ENCODE results near the gene SAG. TPM values are rescaled to one million over a fixed set of nuclear protein-coding genes. Genes with fewer than 3 reads are reported as not detected.

SAG gene
- total and polyA plus RNA-seq, 2 donors (not counting 3 experiments of a cell fraction or from before 2014, with no cell fraction given) = not detected

DNA sequence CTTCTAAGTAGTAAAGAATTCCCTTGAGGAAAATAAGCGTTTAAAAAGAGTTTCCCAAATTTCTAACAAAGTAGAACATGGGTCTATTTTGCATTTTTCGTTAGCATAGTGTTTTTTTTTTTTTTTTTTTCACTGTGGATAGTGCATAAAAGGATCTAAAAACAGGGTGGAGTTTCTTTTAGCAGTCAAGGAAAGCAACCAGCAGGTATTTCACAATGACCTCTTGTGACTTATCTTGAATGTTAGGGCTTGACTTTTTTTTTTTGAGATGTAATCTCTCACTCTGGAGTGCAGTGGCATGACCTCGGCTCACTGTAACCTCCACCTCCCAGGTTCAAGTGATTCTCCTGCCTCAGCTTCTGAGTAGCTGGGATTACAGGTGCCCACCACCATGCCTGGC lies 31.8 kb downstream of the SAG start:
- BruUV-seq (replicated peaks) = no TSS peak
- Histone ChIP-seq H3K27ac (ENCODE audit: insufficient read depth, low read depth, low read length) (no peak overlapping the region), H2AFZ (ENCODE audit: low read depth, low read length) (no peak overlapping the region), H3K9ac (replicated peaks; ENCODE audit: extremely low read depth, insufficient read depth, low read length) (no peak overlapping the region), H3K79me2 (ENCODE audit: control insufficient read depth, insufficient read depth, low read length) (no peaks in the 10 kb centered on the region), H3K36me3 (ENCODE audit: control insufficient read depth in 2 of 2, extremely low read depth in 1 of 2, insufficient read depth in 2 of 2, low read length in 2 of 2) (no peaks in the 10 kb centered on the region), H4K20me1 (replicated peaks; ENCODE audit: control insufficient read depth, extremely low read depth, insufficient read depth, low read length) (no peaks in the 10 kb centered on the region), H3K9me3 (replicated peaks; ENCODE audit: control insufficient read depth, insufficient read depth, low read length) (no peaks in the 10 kb centered on the region), H3K9me1 (replicated peaks; ENCODE audit: control insufficient read depth, extremely low read depth, insufficient read depth, low read length) (no peaks in the 10 kb centered on the region), H3K4me1 (ENCODE audit: control insufficient read depth, extremely low read depth, insufficient read depth, low read length) (no peaks in the 10 kb centered on the region), H3K4me3 (replicated peaks in 1 of 3; ENCODE audit: insufficient read depth in 1 of 3, low read depth in 1 of 3, low read length in 3 of 3) (no peak overlapping the region), H3K4me2 (ENCODE audit: insufficient read depth, low read length) (no peak overlapping the region), H3K27me3 (ENCODE audit: control insufficient read depth in 2 of 2, insufficient read depth in 2 of 2, low read length in 2 of 2) (peaks cover 0 to 2% of the 10 kb centered on the region in 2 experiments)
- dilution Hi-C loops (cut with MboI; ENCODE audit: extremely low pct_ligation_motif_present, low sequenced_read_pairs) (no loop called here), intact Hi-C loops (cut with micrococcal nuclease) (no loop called here)
- DNase-seq (ENCODE audit: low read depth, low spot score) = no peak
- CTCF ChIA-PET = no interaction called here
- no peak for TF ChIP-seq JUN (IDR thresholded peaks at IDR 0.05; ENCODE audit: borderline replicate concordance, insufficient read depth, insufficient read length, low read depth)
- TF ChIP-seq EZH2 (IDR thresholded peaks at IDR 0.05; ENCODE audit: borderline replicate concordance, low read depth, low read length, severe bottlenecking) = no peak
- TF ChIP-seq, protein P1, sequence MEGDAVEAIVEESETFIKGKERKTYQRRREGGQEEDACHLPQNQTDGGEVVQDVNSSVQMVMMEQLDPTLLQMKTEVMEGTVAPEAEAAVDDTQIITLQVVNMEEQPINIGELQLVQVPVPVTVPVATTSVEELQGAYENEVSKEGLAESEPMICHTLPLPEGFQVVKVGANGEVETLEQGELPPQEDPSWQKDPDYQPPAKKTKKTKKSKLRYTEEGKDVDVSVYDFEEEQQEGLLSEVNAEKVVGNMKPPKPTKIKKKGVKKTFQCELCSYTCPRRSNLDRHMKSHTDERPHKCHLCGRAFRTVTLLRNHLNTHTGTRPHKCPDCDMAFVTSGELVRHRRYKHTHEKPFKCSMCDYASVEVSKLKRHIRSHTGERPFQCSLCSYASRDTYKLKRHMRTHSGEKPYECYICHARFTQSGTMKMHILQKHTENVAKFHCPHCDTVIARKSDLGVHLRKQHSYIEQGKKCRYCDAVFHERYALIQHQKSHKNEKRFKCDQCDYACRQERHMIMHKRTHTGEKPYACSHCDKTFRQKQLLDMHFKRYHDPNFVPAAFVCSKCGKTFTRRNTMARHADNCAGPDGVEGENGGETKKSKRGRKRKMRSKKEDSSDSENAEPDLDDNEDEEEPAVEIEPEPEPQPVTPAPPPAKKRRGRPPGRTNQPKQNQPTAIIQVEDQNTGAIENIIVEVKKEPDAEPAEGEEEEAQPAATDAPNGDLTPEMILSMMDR (IDR thresholded peaks at IDR 0.05; ENCODE audit: extremely low read depth in 1 of 2, insufficient read depth in 1 of 2, low read depth in 1 of 2, low read length in 2 of 2) = no peak
- TF ChIP-seq POLR2A (IDR thresholded peaks at IDR 0.05; ENCODE audit: low read depth, low read length) = no peak
- TF ChIP-seq FOS (IDR thresholded peaks at IDR 0.05; ENCODE audit: borderline replicate concordance, insufficient read depth, low read length) = no peak
- no peak for TF ChIP-seq POLR2AphosphoS5 (IDR thresholded peaks at IDR 0.05; ENCODE audit: insufficient read depth, low read depth, low read length)
- POLR2A ChIA-PET = no interaction called here
- FAIRE-seq = no peak

DNA sequence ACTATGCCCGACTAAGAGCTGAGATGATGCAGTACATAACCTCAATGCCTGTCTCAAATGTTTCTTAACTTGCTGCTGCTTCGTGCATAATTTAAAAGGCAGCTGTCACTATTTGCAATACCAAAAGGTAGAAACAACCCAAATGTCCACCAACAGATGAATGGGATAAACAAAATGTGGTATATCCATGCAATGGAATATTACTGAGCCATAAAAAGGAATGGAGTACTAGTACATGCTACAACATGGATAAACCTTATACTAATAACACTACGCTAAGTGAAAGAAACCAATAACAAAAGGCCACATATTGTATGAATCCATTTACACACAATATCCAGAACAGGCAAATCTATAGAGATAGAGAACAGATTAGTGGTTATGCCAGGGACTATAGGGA lies 33.7 kb downstream of the SAG start:
- no peak overlapping the region for H3K27ac ChIP-seq (ENCODE audit: insufficient read depth, low read depth, low read length)
- H4K20me1 ChIP-seq (replicated peaks; ENCODE audit: control insufficient read depth, extremely low read depth, insufficient read depth, low read length) = no peaks in the 10 kb centered on the region
- TF ChIP-seq, protein P2, sequence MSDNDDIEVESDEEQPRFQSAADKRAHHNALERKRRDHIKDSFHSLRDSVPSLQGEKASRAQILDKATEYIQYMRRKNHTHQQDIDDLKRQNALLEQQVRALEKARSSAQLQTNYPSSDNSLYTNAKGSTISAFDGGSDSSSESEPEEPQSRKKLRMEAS (IDR thresholded peaks at IDR 0.05; ENCODE audit: insufficient read depth, insufficient read length) = no peak
- no peak for TF ChIP-seq GATA2 (IDR thresholded peaks at IDR 0.05; ENCODE audit: insufficient read depth, insufficient read length, low read depth, low read length)
- no peak for TF ChIP-seq MYC (IDR thresholded peaks at IDR 0.05; ENCODE audit: low read depth, low read length)
- peaks cover 0 to 2% of the 10 kb centered on the region in 2 experiments for H3K27me3 ChIP-seq (ENCODE audit: control insufficient read depth in 2 of 2, insufficient read depth in 2 of 2, low read length in 2 of 2)
- no peak for FAIRE-seq
- no peak overlapping the region for H3K4me3 ChIP-seq (replicated peaks in 1 of 3; ENCODE audit: insufficient read depth in 1 of 3, low read depth in 1 of 3, low read length in 3 of 3)
- H3K4me1 ChIP-seq (ENCODE audit: control insufficient read depth, extremely low read depth, insufficient read depth, low read length) = no peaks in the 10 kb centered on the region
- dilution Hi-C loops (cut with MboI; ENCODE audit: extremely low pct_ligation_motif_present, low sequenced_read_pairs) (no loop called here), intact Hi-C loops (cut with micrococcal nuclease) (no loop called here)
- H3K4me2 ChIP-seq (ENCODE audit: insufficient read depth, low read length) = no peak overlapping the region
- no peaks in the 10 kb centered on the region for H3K79me2 ChIP-seq (ENCODE audit: control insufficient read depth, insufficient read depth, low read length)
- no peaks in the 10 kb centered on the region for H3K36me3 ChIP-seq (ENCODE audit: control insufficient read depth in 2 of 2, extremely low read depth in 1 of 2, insufficient read depth in 2 of 2, low read length in 2 of 2)
- DNase-seq (ENCODE audit: low read depth, low spot score) = no peak
- ChIA-PET CTCF (interaction anchor here (1.1 kb wide), 1 partner anchor 13 kb away, joined by 3 read pairs; no protein-coding TSS in a partner anchor), POLR2A (no interaction called here)
- H2AFZ ChIP-seq (ENCODE audit: low read depth, low read length) = no peak overlapping the region
- H3K9ac ChIP-seq (replicated peaks; ENCODE audit: extremely low read depth, insufficient read depth, low read length) = no peak overlapping the region
- BruUV-seq (replicated peaks) = no TSS peak
- no peaks in the 10 kb centered on the region for H3K9me3 ChIP-seq (replicated peaks; ENCODE audit: control insufficient read depth, insufficient read depth, low read length)
- no peaks in the 10 kb centered on the region for H3K9me1 ChIP-seq (replicated peaks; ENCODE audit: control insufficient read depth, extremely low read depth, insufficient read depth, low read length)
